K562 (cell line): ENCODE measurements around the gene MED20. TPM values are rescaled to one million over a fixed set of nuclear protein-coding genes. Genes with fewer than 3 reads are reported as not detected.

Source experiments
- CHCHD3 ChIP-seq: fragments of 250-450 bp; sonication (Bioruptor Pico); IDR thresholded peaks from 2 replicates; pipeline ENCODE4 v2.1.2; 2022; ENCODE audit warnings: mild to moderate bottlenecking
- CHD1 ChIP-seq: fragments of 200-600 bp; sonication (generic); IDR thresholded peaks from one replicate; pipeline ENCODE4 v1.6.1; 2012; ENCODE audit warnings: mild to moderate bottlenecking, moderate library complexity, low read length, inconsistent platforms
- ELF2 ChIP-seq: fragments of 250-450 bp; sonication (Bioruptor Pico); IDR thresholded peaks from 2 replicates; pipeline ENCODE4 v1.5.0; 2021; ENCODE audit warnings: mild to moderate bottlenecking
- MAFF ChIP-seq: IDR thresholded peaks from 2 replicates; pipeline ENCODE4 v1.6.1; 2012; ENCODE audit warnings: low read length, improper control_type of control experiment
- YY1 ChIP-seq, 3 experiments: IDR thresholded peaks; 2 replicates each; pipeline ENCODE4 v1.6.1; 2011; ENCODE audit warnings: low read length in 2 of 3, mild to moderate bottlenecking in 2 of 3, moderate library complexity in 2 of 3, borderline replicate concordance in 1 of 3, control low read depth in 1 of 3, low read depth in 1 of 3; ENCODE audit not compliant: insufficient read depth in 3 of 3, insufficient replicate concordance in 2 of 3, control insufficient read depth in 1 of 3, insufficient read length in 1 of 3; ENCODE audit errors: extremely low read depth in 1 of 3
- ZNF668 ChIP-seq: fragments of 250-450 bp; sonication (Bioruptor Pico); IDR thresholded peaks from 2 replicates; pipeline ENCODE4 v1.8.0; 2022; ENCODE audit warnings: mild to moderate bottlenecking, inconsistent platforms
- polyA plus RNA-seq, 8 experiments: library from polyadenylated mRNA; depleted of rRNA in 4 of 8; stranded (reverse) in 5 of 8; unstranded in 3 of 8; fragments of >200 nt; fragmentation: Nextera tagmentation in 2 of 8; fragmentation: Illumina TruSeq in 1 of 8; extraction: Ambion mirVana in 2 of 8; extraction: Trizol in 1 of 8; gene quantifications; 2 replicates each; pipeline versions ENCODE4 v1.2.1 to v1.2.3, GENCODE V29; 2011 to 2014; ENCODE audit warnings: inconsistent platforms in 1 of 8, missing spikeins in 1 of 8
- total RNA-seq, 7 experiments: library from RNA; depleted of rRNA in 6 of 7; stranded (reverse); fragments of >200 nt in 6 of 7; fragmentation: Illumina TruSeq in 2 of 7; extraction: Trizol in 2 of 7; gene quantifications; 2 replicates each; pipeline versions ENCODE4 v1.2.1 to v1.2.3, GENCODE V29; 2011 to 2021; ENCODE audit warnings: low replicate concordance in 1 of 7
- TF ChIP-seq, protein P1 (sequence below): sonication (generic); formaldehyde crosslinking; IDR thresholded peaks from 2 replicates; pipeline ENCODE4 v1.9.0; 2022; ENCODE audit warnings: mild to moderate bottlenecking, missing genetic modification reagents
- TF ChIP-seq, protein P2 (sequence below), 3 experiments: fragments of 200-800 bp in 1 of 3; fragments of 250-450 bp in 1 of 3; fragments of 450-650 bp in 1 of 3; sonication (Bioruptor Pico) in 1 of 3; sonication (Bioruptor generic) in 1 of 3; formaldehyde crosslinking in 1 of 3; IDR thresholded peaks; 2 replicates each; pipeline versions ENCODE4 v1.6.1 to v1.8.0; 2016 to 2022; ENCODE audit warnings: mild to moderate bottlenecking in 2 of 3, missing genetic modification characterization in 2 of 3, missing compliant biosample characterization in 1 of 3, moderate library complexity in 1 of 3

Gene MED20
- total and polyA plus RNA-seq, 9 of the 15 experiments (the other 6 are each of a cell fraction or from before 2014, with no cell fraction given) = 27.3 to 80.9 (median 46.0) TPM

GRCh38 chr6:41917528-41917927 lies 3.4 kb downstream of the MED20 start (continued):
- TF ChIP-seq, protein P1, sequence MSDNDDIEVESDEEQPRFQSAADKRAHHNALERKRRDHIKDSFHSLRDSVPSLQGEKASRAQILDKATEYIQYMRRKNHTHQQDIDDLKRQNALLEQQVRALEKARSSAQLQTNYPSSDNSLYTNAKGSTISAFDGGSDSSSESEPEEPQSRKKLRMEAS (CRISPR knock-in tag) = no peak
- TF ChIP-seq CHCHD3 (no peak), ZNF668 (no peak), MAFF (peak; percentile 91), YY1 (IDR thresholded peaks at IDR 0.05; ENCODE audit: borderline replicate concordance in 1 of 3, control insufficient read depth in 1 of 3, extremely low read depth in 1 of 3, insufficient read depth in 3 of 3, insufficient read length in 1 of 3, insufficient replicate concordance in 2 of 3, low read depth in 1 of 3, low read length in 2 of 3) (no peak), ELF2 (CRISPR knock-in tag) (no peak), CHD1 (no peak)
- TF ChIP-seq, protein P2, sequence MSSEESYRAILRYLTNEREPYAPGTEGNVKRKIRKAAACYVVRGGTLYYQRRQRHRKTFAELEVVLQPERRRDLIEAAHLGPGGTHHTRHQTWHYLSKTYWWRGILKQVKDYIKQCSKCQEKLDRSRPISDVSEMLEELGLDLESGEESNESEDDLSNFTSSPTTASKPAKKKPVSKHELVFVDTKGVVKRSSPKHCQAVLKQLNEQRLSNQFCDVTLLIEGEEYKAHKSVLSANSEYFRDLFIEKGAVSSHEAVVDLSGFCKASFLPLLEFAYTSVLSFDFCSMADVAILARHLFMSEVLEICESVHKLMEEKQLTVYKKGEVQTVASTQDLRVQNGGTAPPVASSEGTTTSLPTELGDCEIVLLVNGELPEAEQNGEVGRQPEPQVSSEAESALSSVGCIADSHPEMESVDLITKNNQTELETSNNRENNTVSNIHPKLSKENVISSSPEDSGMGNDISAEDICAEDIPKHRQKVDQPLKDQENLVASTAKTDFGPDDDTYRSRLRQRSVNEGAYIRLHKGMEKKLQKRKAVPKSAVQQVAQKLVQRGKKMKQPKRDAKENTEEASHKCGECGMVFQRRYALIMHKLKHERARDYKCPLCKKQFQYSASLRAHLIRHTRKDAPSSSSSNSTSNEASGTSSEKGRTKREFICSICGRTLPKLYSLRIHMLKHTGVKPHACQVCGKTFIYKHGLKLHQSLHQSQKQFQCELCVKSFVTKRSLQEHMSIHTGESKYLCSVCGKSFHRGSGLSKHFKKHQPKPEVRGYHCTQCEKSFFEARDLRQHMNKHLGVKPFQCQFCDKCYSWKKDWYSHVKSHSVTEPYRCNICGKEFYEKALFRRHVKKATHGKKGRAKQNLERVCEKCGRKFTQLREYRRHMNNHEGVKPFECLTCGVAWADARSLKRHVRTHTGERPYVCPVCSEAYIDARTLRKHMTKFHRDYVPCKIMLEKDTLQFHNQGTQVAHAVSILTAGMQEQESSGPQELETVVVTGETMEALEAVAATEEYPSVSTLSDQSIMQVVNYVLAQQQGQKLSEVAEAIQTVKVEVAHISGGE (CRISPR knock-in tag; IDR thresholded peaks at IDR 0.05) = no peak
